Measurements from ENCODE around the gene MYO3B.

GRCh38 chr2:170525566-170525900 lies 347.6 kb downstream of the MYO3B start:
- TF ChIP-seq CTCF (IDR thresholded peaks at IDR 0.05; ENCODE audit: borderline replicate concordance, extremely low read depth, low read length, poor library complexity, severe bottlenecking) (no peak), EZH2 (IDR thresholded peaks at IDR 0.05; ENCODE audit: borderline replicate concordance, low read depth, low read length, severe bottlenecking) (no peak)

Data from DND-41 (cell line).